Effector CD4-positive, alpha-beta T cell (primary cell): ENCODE results near the gene GRK2.
"Not testable (repeated sequence)": the region's sequence is repeated elsewhere in the genome, so short reads cannot be mapped to it uniquely, and the experiment has no call there.

Source experiments
- DNase-seq: peaks from one replicate; pipeline ENCODE4 v3.0.0-alpha.2; 2020

The GRK2 gene

DNA sequence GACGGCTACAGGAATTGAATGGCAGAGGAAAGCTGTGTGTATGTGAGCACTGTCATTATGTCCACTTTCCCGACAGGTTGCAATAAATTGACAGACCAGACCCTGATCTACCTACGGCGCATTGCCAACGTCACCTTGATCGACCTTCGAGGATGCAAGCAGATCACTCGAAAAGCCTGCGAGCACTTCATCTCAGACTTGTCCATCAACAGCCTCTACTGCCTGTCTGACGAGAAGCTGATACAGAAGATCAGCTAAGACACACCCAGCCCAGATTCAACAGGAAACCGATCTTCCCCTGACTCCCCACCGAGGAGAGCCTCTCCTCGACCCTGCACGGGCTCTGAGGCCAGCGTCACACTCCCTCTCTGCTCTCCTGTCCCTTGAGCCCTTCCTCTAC lies 11.5 kb upstream of the GRK2 start:
- DNase-seq = no peak

DNA sequence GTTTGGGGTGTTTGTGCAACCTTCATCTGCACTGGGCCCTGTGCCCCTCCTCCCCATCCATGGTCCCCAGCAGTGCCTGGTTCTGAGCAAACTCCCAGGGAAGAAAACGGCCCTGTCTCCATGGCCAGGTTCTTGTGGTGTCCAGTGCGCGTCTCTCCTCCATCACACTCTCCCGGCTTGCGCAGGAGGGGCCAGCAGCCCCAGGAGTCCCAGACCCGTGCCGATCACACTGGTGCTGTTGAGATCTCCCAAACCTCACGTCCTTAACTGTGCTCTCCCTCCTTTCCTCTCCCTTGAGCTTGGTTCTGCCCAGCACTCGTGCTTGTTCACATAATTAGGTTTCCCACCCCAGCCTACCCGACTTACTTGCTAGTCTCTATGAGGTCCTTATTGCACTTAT lies 10.9 kb upstream of the GRK2 start:
- no peak for DNase-seq

- DNase-seq = no peak
Measured at GRCh38 chr11:67255864-67256263, 10.4 kb upstream of the GRK2 start.

- DNase-seq = no peak
Measured at GRCh38 chr11:67256477-67257135, 9.7 kb upstream of the GRK2 start.

- no peak for DNase-seq
Measured at GRCh38 chr11:67260406-67260805, 5.9 kb upstream of the GRK2 start.

DNA sequence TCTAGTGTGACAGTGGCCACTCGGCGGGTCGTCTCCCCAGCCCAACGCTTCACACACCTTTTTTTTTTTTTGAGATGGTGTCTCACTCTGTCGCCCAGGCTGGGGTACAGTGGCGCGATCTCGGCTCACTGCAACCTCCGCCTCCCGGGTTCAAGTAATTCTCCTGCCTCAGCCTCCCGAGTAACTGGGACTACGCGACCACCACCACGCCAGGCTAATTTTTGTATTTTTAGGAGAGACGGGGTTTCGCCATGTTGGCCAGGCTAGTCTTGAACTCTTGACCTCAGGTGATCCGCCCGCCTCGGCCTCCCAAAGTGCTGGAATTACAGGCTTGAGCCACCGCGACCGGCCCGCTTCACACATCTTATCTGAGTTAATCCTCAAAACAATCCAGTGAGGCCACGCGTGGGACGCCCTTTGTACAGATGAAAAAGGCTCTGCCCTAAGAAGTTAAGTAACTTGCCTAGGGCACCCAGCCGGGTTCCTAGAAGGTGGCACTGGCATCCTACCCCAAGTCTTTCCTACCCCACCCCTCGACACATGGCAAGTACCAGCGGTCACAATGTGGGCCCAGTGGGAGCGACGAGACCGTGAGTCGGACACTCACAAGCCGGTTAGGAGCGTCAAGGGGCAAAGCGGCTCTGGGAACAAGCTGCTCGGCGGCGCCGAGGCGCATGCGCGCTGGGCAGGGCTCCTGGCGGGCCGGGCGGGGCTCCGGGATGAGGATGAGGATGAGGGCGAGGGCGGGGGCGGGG lies 5.2 kb upstream of the GRK2 start:
- DNase-seq = not testable (repeated sequence)

DNA sequence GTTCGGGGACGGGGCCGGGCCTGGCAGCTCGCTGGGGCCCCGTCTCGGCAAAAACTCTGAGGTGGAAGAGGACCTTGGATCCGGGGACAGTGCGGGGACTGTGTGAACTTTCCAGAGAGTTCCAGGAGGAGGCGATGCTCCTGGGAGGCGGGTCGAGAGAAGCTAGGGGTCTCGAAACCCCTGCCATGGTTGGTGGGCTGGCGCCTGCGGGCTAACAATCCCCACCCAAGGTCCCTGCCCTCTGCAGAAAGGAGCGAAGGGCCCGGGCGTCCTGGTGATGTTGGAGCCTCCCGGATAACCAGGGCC lies 4.7 kb upstream of the GRK2 start:
- DNase-seq = no peak

GRCh38 chr11:67261946-67262681 lies 4.2 kb upstream of the GRK2 start:
- no peak for DNase-seq

DNA sequence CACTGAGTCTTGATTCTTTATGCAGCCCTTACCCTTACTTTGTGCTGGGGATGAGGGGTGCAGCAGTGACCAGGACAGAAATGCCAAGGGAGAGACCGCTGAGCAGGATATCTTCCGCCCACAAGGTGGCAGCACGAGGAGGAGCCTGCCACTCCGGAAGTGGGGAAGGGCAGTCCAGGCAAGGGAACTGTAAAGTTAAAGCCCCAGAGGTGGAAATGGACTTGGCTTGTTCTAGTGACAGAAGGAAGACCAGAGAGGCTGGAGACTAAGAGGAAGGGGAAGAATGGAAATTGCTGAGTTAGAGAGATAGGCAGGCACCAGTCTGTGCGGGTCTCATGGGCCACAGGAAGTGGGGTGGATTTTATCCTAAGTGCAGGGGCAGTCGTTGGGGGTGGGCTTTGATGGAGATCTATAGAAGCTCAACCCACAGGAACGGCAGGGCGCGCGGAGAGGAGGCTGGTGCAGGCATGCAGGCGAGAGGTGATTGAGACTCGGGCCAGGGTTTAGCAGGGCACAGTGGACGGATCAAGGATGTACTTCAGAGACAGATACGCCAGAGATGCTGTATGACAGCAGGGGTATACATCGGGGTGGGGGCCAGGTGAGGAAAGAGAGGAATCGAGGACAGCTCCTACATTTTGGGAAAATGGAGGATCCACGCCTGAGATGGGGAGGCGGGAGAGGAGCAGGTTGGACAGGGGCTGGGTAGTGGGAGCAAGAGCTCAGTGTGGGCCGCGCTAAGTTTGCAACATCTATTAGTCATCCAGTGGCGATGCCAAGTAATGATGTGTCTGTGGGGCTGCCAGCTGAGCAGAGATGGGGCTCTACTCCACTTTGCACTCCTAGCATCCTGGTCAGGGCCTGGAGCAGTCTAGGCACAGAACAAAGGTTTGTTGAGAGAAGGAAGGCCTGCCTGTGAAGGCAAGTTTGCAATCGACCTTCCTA lies 3.3 kb upstream of the GRK2 start:
- DNase-seq = peak; percentile 66

GRCh38 chr11:67264260-67264659 lies 2.0 kb upstream of the GRK2 start:
- no peak for DNase-seq

GRCh38 chr11:67264877-67265632 lies 1.2 kb upstream of the GRK2 start:
- DNase-seq = no peak

- peak; percentile 72 for DNase-seq
Measured at GRCh38 chr11:67265633-67266448, 432 bp upstream of the GRK2 start.

DNA sequence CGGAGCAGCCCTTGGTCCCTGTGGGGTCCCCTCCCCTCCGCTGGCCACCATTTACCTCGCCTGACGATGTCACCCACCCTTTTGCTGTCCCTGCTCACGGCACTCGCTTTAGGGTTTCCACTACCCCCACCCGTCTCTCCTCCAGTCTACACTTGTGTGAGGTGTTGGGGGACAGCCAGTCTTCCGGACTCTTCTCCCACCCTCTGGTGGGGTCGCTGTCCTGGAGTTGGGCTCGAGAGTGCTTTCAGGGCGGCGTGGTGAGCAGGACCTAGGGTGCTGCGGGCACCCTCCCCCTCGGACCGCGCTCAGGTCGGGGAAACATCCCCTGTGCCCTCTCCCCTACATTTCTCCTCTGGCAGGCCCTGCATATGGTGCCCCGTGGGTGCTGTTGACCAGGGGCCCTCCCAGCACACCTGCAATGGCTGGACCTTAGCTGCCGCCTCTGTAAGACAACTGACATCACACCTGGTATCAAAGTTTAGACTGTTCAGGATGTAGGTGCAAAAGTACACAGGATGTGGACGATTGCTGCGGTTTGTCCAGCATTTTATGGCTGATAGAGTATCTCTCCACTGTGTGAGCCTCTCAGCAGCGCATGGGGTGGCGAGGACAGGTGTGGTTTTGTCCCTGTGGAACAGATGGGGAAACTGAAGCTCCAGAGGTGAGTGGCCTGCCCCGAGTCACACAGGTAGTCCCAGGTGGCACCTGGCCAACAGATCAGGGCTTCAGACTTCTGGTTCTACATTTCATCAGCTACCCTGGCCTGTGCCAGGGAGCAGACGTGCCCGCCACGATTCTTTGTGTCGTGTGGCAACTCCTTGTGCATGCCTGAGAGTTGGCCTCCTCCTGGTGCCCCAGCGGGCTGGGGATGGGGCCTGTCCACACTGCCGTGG lies 1.2 kb downstream of the GRK2 start:
- peak; percentile 42 for DNase-seq

DNA sequence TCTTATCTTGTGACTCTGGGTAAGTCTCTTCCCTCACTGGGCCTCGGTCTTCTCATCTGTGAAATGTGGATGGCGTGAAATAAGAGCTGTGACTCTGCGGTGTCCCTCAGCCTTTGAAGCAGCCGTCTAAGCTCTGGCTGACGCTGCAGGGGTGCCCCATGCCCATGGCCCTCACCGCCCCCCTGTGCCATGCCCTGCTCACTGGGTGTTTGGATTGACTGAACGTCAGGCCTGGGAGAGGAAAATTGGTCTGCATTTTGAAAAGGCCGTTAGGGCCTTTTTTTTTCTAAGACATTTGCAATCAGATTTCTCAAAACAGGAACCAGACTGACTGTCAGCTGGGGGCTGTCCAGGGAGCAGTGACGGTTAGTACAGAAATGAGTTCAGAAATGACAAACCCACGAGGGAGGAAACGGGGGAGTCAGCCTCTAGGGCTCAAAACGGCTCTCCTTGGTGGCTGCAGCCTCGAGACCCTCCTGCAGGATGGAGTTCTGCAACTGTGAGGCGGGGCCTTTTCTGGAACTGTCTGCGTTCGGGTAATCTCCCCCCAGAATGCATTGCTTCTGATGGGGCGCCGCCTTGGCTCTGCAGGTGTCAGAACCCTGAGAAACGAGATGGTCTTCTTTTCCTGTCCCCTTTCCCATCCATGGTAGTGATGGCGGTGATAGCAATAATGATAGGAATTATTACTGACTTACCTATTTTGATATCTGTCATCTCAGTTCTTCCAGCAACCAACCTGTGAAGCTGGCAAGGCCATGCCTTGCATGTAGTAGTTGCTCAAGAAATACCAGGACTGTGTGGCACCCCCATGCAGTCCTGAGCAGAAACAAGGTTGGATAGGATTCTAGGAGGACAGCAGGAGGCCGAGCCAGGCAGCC lies 2.0 kb downstream of the GRK2 start:
- peak; percentile 58 for DNase-seq

DNA sequence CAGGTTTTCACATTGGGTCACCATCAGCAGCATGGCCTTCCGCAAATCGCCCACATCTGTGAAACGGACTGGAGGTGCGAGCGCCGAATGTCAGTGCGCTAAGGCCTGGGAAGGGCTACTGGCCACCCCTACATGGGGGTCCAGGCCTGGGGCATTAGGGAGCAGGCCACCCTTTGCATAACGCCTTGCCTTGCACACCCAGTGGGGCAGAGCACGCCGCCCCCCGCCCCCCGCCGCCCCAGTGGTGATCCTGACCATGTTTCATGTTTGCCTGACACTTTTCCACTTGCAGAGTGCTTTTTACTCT lies 2.6 kb downstream of the GRK2 start:
- no peak for DNase-seq

DNA sequence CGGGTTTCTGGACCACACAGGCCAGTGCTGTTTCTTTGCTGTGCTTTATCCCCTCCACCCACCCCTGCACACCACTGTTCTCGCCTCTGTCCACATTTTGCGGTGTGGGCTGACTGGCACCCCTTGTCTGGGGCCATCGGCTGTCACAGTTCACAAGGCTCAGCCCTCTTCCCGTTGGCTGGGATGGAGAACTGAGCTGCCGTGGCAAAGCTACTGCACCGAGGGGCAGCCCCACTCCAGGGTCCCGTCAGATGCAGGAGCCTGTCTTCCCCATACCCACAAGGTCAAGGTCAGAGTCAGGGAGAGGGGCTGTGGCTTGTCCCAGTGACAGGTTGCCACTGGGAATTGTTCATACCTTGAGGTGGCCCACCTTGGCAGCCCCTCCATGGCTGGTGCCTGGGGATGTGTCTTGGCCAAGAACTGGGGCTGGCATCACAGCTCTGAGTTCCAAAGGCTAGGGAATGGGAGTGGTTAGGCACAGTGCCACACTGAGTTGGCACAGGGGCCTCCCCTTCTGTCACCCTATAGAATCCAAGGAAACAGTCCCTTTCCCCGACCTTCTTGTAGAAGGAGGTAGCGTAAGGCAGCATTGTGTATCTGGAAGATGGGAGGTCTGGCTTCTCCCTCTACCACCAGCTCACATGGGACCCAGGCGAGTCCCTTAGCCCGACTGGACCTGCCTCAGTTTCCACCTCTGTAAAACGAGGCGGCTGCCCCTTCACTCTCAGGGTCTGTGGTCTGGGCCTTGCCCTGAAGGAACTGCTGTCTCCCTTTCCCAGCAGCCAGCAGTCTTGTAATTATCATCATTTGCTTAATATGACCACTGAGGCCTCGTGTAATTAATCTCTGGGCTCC lies 3.4 kb downstream of the GRK2 start:
- no peak for DNase-seq

- no peak for DNase-seq
Measured at GRCh38 chr11:67270256-67271204, 4.3 kb downstream of the GRK2 start.
